ENCODE results near the gene ESR2.
A peak's percentile ranks its signal among the peaks of the same experiment; 100 is the strongest.
"Not testable (repeated sequence)": the region's sequence is repeated elsewhere in the genome, so short reads cannot be mapped to it uniquely, and the experiment has no call there.

Gene ESR2

DNA sequence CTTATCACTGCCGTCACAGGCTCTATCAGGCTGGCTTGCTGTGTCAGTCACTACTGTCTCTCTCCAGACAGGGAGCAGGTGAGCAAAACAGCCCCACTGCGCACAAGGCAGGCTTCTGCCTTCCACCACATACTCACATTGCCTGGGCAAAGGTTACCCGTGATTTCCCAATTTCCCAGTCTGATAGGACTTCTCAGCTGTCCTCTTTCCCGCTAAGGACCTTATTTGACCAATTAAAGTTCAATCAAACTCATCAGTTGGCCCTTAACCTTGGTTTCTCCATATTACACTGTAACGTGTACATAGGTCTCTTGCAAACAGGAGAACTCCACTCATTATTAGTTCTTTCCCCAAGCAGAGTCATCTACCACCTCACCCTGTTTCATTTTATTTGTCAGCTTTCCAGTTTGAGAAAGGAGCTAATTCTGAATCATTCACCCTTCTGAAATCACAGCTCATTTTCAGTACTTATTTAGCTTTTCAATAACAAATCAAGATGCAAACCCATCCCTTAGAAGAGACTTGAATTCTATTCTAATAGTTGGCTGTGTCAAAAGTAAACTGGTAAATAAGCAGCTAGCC, 170.8 kb downstream of the ESR2 start:
- no peak for DNase-seq

DNA sequence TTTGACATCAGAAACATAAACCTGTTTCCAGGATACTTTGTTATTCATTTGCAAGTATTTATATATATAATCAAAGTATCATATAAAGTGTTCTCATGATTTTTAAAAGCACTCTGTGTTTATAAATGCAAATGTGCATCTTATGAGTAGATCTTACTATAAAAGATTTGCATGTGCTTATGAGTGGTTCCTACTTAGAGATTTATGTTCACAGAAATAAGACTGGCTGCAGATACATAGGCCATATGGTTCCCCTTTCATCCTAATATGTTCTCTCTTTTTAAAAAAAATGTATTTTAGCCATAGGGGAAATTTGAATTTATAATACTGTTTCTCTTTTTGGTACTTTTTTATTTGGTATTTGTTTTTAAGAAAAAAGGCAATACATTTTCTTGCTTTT, 174.2 kb downstream of the ESR2 start:
- DNase-seq: no peak

DNA sequence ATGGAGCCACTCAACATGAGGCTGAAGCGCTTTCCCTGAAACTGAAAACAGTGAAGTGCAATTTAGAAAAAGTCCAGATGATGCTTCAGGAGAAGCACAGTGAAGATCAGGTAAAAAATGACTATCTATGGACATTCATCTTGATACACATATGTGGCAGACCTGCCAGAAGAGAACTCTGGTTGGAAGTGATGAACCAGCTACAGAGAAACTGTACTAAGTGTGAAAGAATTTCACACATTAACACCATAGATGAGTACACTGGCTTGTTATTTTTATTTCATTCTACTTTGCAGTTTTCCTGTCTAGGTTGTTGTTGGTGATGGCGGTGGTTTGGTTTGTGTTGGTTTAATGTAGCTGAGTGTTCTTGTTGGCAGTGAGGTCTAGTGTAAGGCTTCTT, 174.7 kb downstream of the ESR2 start:
- DNase-seq: no peak

DNA sequence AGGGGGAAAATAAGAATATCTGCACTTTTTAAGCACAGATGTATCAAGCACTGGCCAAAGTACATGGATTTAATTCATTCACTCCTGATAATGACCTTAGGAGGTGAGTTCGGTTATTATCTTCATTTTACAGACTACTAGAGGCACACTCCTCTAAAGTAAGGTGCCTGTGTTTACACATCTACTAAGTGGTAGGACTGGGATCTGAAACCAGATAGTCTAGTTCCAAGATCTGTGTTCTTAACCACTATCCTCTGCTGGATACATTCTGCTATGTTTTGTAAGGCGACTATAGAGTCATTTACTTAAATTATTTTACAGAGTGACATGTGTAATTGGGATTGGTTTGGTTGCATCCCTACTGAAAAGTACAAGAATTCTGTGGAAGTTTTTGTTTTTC, 175.3 kb downstream of the ESR2 start:
- DNase-seq: no peak

DNA sequence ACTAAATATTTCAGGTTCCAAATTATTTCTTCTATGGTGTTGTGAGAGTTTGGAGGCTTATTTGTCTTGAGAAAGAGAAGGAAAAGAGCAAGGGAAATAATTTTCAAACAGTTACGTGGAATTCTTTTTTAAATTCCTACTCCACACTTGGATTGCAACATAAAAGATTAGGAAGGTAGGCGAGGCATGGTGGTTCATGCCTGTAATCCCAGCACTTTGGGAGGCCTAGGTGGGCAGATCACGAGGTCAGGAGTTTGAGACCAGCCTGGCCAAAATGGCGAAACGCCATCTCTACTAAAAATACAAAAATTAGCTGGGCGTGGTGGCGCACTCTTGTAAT, 175.8 kb downstream of the ESR2 start:
- not testable (repeated sequence) for DNase-seq

DNA sequence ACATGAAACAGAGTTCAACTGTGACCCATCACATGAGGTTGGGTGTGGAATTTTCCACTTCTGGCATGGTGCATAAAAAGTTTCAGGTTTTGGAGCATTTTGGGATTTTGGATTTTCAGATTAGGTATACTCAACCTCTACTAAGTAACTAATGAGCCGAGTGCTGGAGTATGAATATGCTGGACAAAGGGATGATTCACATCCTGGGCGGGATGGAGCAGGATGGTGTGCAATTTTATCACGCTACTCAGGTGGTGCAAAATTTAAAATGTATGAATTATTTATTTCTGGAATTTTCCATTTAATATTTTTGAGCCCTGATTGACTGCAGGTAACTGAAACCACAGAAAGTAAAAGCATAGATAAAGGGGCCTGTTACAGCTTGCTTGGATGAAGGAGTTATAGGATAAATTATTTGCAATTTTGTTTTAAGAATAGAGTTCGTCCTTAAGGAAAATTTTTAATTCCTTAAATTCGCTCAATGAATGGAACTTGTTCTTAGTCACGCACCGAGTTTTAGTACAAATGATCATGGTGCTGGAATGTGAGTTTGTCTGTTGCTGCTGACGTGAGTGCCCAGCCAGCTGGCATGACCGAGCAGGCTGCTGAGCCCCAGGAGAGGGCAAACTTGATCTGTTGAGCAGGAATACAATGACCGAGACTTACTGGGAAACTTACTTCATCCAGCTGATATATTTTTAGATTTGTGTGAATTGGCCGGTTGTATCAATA, 176.3 kb downstream of the ESR2 start:
- DNase-seq: no peak

DNA sequence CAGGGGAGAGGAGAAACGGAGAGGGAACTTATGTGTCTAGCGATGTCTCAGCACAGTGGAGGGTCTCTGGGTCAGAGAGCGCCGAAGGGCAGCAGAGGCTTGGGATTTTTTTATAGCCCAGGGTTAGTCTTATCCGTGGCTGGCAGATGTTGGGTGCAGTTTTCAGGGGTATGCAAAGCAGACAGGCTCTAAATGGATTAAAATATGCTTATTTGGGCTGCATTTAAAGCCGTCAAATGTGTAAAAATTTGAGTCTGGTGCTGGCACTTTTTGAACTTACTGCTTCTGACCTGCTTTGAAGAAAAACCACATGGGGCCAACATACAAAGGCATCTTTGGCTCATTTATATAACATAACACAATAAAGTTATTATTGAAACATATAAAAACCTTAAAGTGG, 178.8 kb downstream of the ESR2 start:
- no peak for DNase-seq

DNA sequence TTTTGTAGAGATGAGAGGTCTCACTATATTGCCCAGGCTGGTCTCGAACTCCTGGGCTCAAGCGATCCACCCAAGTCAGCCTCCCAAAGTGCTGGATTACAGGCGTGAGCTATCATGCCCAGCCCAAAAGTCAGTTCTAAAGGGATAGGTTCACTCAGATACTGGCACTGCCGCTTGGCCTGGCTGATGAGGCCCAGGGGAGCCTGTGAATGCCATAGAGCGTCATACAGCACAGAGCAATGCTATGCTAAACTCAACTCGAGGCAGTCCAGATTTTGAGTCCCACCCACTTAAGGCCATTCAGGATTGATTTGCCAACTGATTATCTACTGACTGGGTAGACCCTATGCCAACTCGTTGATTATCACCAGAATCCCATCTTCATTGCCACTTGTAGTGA, 179.4 kb downstream of the ESR2 start:
- no peak for DNase-seq

DNA sequence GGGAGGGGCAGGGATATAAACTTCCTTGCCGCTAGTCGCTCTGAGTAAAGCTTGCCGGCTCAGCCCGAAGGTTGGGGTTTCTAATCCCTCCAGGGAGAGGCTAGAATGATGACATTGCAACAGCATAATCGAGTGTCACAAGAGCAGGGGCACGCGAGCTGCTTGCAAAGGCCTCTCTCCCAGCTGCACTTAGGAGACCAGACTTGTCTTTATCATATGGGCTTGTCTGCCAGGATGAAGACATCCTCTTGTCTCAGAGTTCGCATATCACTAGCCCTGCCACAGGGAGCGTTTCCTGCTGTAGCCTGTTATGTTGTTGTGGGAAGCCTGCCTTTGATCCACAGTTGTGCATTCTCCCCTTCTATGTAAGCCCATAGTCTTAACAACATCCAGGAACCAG, 180.0 kb downstream of the ESR2 start:
- no peak for DNase-seq

DNA sequence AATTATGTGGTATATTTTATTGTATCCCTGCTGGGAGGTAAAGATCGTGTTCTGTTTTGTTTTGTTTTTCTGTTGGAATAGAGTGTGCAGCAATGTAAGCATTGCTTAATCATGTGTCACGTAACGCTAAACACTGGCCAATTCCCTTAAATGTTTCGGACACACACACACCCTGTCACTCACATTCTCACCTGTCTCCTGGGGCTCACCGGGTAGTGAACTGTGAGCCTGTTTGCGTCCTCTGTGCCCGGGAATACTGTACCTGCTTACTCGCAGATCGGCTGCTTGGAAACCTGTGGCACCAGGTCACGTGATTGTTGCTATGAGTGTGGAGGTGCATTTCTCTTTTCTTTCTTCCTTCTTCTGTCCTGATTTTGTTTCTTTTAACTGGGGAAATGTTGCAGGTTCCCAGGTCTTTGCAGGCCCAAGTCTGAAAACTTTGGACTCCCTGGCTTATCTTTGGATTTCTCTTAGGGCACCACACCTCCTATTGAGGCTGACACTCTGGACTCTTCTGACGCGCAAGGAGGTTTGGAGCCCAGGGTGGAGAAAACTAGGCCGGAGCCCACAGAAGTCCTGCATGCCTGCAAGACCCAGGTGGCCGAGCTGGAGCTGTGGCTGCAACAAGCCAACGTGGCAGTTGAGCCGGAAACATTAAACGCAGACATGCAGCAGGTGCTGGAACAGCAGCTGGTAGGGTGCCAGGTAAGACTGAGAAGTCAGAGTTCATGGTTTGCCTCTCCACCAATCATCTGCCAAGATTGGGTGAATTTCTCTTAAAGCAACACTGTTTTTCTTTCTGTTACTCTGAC, 181.1 kb downstream of the ESR2 start:
- DNase-seq: peak; percentile 67

DNA sequence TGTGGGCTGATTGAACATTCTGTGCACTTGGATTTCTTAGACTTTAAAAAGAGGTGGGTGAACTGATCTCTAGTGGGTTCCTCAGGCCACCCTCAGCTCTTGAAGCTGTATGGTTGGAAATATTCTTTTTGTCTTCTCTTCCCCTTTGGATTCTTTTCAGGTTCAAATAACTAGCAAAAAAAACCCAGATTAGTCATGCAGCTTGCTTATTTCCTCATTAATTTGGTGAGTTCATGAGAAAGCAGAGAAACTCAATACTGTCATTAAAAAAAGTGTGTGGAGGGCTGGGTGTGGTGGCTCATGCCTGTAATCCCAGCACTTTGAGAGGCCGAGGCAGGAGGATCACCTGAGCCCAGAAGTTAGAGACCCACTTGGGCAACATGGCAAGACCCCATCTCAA, 183.4 kb downstream of the ESR2 start:
- no peak for DNase-seq

DNA sequence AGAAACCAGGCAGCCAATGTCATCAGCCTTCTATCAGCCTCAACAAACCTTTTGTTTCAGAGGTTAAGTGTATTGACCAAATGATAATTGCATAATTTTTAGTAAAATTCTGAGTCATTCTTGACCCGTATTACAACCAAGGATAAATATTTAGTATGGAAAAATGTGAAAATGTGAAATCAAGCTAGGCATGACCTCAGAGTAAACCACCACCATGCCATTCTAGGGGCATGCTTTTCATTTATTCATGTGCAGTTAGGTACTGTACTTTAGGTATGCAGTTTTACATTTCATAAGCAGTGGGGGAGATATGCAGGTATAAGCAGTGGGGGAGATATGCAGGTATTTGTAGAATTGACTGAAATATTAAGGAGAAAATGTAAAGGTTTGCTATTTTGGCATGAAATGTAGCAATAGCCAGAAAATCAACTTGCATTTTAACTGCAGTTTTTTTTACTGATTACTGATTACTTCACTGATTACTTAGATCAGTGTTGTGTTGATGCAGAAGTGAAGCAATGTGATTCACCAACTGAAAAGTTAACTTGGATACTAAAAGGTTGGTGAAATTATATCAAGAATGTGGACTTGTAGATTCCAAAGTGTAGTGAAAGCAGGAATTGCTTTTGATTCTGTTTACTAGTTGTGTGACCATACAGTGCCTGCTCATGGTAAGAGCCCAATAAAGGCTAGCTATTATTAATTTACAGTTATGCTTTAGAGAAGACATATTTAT, 184.2 kb downstream of the ESR2 start:
- DNase-seq: no peak

DNA sequence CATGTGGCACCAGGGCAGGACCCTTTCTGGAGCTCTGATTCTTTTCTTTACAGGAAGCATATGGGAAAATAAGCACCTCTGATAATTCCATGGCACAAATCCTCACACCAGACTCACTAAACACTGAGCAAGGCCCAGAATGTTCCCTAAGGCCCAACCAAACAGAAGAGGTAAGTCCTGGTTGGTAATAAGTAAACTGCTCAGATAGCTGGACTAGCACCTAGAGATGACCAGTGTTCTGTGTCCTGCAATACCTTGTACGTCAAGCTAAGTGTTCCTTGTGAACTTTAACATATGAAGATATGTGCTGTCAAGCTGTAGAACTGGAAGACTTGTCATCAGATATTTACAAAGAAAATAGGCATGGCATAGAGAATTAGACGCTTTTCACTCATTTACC, 186.7 kb downstream of the ESR2 start:
- no peak for DNase-seq

DNA sequence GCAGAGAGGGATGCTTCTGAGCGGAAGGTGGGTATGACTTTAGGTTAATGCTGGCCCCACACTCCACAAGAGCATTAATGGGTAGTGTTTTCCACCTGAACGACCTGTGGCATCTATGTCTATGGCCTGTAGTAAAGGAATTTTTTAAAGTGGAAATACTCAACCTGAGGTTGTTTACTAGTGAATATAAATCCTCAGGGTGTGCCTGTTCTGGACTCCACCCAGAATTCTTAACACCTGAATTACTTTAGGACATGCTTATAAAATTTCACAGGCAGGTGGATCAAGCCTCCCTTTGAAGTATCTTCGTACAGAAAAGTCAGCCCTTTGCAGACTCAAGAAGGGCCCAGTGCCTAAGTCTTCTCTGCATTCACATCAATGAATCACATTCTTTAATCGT, 196.1 kb downstream of the ESR2 start:
- DNase-seq: no peak

DNA sequence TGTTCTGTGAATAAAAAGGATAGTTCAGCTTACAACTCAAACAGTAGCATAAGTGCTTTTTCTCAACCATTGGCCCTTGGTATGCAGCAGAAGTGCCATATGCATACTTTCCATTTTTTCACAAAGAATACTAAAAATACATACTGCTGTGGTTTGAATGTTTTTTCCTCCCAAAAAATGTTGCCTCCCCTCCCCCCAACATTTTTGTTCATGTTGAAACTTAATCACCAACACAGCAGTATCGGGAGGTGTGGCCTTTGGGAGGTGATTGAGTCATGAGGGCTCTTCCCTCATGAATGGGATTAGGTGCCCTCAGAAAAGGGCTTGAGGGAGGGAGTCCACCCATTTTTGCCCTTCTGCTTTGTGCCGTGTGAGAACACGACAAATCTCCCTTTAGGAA, 198.6 kb downstream of the ESR2 start:
- DNase-seq: no peak

DNA sequence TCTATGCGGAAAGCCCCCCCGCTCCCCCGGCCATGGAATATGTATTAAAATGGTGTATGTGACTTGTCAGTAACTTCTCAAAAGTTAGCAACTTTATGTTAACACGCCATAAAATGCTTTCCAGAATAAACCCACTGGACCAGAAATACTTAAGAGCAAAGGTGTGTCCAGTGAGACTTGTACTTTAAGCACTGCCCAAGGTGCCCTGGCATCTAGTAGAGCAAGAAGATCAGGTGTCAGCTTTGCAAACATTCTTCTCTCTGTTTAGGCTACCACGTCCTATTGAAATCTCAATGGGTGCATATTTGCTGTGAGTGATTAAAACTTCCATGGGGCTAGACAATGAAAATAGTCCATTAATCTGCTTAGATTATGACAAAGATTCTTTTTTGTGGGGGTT, 201.2 kb downstream of the ESR2 start:
- DNase-seq: peak; percentile 29

DNA sequence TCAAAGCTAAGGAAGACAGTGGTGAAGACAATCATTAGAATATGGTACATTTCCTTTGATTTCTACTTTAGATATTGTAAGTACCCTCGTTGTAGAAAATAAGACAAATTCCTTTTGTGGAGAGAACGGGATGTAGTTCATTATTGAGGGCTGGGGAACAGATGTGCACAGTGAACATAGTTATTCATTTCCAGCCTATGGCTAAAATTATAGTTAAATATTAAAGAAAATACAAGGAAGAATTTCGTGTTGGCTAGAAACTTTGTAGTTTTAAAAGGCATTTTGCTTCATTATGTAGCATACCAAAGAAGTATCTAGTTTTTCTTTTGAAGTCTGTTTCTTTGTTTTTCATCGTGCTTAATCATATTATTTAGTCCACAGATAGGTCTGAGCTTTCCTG, 201.8 kb downstream of the ESR2 start:
- DNase-seq: no peak

DNA sequence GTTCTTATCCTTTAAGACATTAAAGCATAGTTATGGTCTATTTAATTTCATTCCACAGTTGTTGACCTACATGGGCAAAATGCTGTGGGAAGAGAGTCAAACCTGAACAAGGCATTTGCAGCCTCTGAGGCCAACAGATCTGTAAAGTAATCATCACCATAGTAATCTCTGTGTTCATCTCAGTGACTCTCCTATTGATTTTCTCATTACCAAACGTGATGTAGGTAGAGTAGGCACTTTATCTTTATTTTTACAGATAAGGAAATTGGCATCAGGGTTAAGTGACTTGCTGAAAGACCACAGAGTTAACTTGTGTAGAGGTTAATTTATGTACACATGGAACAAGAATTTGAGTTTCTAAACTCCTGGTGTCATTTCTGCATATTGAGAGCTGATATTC, 203.0 kb downstream of the ESR2 start:
- DNase-seq: no peak

DNA sequence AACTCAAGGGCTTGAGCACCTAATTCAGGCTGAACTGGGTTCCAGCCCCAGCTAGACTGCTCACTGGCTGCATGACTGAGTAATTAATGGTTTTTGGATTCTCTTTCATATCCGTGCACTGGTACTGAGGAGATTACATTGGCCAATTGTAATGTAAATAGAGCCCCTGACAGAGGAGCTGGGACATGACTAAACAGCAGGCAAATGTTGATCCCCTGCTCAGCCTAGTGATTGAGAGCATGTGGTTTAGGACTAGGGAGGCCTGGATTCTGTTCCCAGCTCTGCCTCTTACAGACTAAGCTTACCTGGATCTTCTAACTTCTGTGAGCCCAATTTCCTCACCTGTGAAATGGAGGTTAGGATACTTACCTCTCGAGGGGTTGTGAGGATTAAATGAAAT, 204.3 kb downstream of the ESR2 start:
- peak; percentile 50 for DNase-seq

DNA sequence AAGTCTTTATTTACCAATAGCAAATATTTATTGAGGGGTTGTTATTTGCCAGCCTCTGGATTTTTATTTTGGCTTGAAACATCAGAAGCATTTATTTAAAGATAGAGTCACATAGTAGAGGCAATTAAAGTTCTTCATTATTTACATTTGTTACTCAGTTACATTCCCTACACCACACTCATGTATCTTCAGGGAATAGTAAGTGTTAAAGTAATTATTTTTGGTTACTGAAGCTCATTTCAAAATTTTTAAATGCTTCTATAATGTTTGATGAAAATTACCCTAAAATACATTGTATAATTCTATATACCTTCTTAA, 205.6 kb downstream of the ESR2 start:
- DNase-seq: no peak

DNA sequence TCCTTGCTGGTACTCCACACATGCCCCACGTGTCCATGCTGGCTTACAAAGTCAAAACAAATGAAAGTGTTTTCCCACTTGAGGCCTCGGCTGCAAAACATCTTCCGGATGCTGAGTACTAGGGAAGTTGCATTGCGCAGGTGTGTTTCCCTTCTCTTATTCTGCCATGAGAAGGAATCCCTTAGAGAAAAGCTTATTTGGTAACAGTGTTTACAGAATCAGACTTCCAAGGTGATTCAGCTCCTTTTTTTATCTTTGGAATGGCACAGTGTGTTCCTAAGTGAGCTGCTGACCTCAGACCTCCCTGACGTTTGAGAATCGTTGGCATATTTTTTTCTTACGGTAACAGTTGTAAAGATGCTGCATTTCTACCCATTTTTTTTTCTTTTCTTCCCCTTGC, 211.3 kb downstream of the ESR2 start:
- DNase-seq: no peak

DNA sequence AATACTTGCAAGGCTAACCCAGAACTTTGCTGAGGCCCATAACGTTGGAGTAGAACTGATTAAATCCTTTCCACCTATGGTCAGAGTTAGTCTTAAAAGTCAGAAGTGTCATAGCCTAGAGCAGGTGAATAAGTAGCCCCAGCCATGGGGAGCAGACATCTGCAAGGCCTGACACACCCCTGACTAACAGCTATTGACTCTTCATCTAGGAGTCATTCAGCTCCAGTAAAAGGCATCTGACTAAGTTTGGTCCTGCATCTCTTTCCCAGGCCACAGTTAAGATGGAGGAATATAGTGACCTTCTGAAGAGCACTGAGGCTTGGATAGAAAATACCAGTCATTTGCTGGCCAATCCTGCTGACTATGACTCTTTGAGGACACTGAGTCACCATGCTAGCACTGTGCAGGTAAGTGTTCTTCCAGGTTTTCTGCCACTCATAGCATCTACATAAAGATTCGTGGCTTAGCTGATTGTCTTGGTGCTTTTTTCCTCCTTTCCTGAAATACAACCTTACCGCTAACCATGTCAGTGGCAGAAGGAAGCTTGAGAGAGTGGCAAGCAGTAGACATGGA, 212.9 kb downstream of the ESR2 start:
- no peak for DNase-seq

DNA sequence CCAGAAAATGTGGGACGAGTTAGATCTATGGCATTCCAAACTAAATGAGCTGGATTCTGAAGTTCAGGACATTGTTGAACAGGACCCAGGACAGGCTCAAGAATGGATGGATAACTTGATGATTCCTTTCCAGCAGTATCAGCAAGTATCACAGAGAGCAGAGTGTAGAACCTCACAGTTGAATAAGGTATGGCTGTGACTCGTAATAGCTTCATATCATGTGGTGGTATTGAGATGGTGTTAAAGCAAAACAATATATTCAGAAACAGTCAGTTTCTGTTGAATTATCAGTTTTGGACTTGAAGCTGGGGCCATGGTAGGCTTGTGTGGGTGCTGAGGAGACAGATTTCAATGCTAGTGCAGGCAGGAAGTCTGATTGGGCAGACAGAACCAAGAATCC, 213.7 kb downstream of the ESR2 start:
- DNase-seq: no peak

DNA sequence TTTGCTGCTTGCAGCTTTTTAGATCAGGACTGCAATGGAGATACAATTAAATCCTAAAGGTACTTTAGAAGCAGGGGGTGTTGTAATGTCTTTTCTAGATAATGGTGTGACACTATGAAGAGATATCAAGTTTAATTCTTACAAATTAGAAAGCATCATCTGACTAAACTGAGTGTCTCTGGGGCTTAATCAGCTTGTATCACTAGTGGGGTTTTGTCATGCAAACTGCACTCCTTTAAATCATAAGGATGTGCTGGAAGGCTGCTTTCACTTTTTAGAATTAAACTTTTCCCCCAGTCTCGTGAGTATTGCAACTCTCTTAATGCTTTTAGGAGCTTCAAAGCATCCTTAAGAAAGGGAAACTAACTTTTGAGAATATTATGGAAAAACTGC, 218.6 kb downstream of the ESR2 start:
- no peak for DNase-seq
